Calu3 (cell line): ENCODE measurements around the gene MYO1E. TPM values are rescaled to one million over a fixed set of nuclear protein-coding genes. Genes with fewer than 3 reads are reported as not detected.
A peak's percentile ranks its signal among the peaks of the same experiment; 100 is the strongest.

Experiments
- BruUV-seq: library from RNA; stranded (reverse); fragments of 400-500 nt; replicated peaks from 2 replicates; lab custom pipeline; 2021; lab: Mats Ljungman, UMichigan
- CTCF ChIA-PET: fragments of 300-600 bp; sonication (Branson Sonifier 250); formaldehyde crosslinking; loops from one replicate; lab custom pipeline; 2022; ENCODE audit warnings: antibody characterized with exemption; lab: Charles Lee
- DNase-seq: peaks from one replicate; pipeline ENCODE4 v3.0.0; 2022
- H3K27ac Mint-ChIP-seq: one replicate; pipeline ENCODE4 v1.8.0; 2022; ENCODE audit warnings: mixed read lengths; ENCODE audit not compliant: unreplicated experiment
- H3K27me3 Mint-ChIP-seq: one replicate; pipeline ENCODE4 v1.8.0; 2022; ENCODE audit warnings: mixed read lengths; ENCODE audit not compliant: unreplicated experiment
- H3K36me3 Mint-ChIP-seq: one replicate; pipeline ENCODE4 v1.8.0; 2022; ENCODE audit warnings: mild to moderate bottlenecking, moderate library complexity, mixed read lengths; ENCODE audit not compliant: insufficient read depth, unreplicated experiment
- H3K4me1 Mint-ChIP-seq: one replicate; pipeline ENCODE4 v1.8.0; 2022; ENCODE audit warnings: mild to moderate bottlenecking, low read depth, mixed read lengths; ENCODE audit not compliant: unreplicated experiment
- H3K4me3 Mint-ChIP-seq: one replicate; pipeline ENCODE4 v1.8.0; 2022; ENCODE audit warnings: mild to moderate bottlenecking, low read depth, moderate library complexity, mixed read lengths; ENCODE audit not compliant: unreplicated experiment
- H3K9me3 Mint-ChIP-seq: one replicate; pipeline ENCODE4 v1.8.0; 2022; ENCODE audit warnings: low read depth, mixed read lengths; ENCODE audit not compliant: unreplicated experiment
- intact Hi-C: fragments of 100-400 bp; cut with micrococcal nuclease; formaldehyde crosslinking; loops from one replicate; pipeline ENCODE4 v1.10.0; 2022; ENCODE audit not compliant: unreplicated experiment
- total RNA-seq: library from RNA; stranded (reverse); gene quantifications from 2 replicates; pipeline ENCODE4 v1.2.3, GENCODE V29; 2022
- TF ChIP-seq, protein P1 (sequence below): fragments of 200-600 bp; IDR thresholded peaks from one replicate; pipeline ENCODE4 v1.8.0; 2022; ENCODE audit warnings: antibody characterized with exemption; ENCODE audit not compliant: unreplicated experiment

Gene MYO1E
- total RNA-seq, 1 experiment from 2014 or later = 617 TPM

DNA sequence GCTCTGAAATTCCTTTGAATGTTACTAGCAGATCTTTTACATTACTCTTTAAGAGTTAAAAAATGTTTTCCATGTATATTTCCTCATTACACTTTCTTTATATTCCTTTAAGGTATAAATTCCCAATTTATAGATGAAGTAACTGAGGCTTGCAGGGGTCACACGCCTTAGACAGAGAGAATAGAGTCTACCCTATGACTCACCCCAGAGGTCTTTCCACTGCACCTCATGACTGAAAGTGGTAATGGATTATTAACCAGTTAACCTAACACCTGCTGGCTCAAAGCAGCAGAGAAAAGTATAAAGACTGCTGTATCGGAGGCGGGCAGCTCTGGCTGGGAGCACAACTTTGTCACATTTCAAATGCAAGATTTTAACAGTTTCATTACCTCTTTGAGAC, 128.3 kb downstream of the MYO1E start:
- peak; percentile 56 for DNase-seq
- H3K9me3 Mint-ChIP-seq = no peaks in the 10 kb centered on the region
- peaks cover 78% of the 10 kb centered on the region for H3K4me1 Mint-ChIP-seq

GRCh38 chr15:59243622-59244021, 129.0 kb downstream of the MYO1E start:
- CTCF ChIA-PET = interaction anchor here (1.0 kb wide), 1 partner anchor 60 kb away, joined by 3 read pairs; no protein-coding TSS in a partner anchor
- intact Hi-C loops = no loop called here
- BruUV-seq = no TSS peak
- no peaks in the 10 kb centered on the region for H3K9me3 Mint-ChIP-seq
- peaks cover 81% of the 10 kb centered on the region for H3K36me3 Mint-ChIP-seq
- peaks cover 73% of the 10 kb centered on the region for H3K4me1 Mint-ChIP-seq
- H3K4me3 Mint-ChIP-seq = no peak overlapping the region
- TF ChIP-seq, protein P1, sequence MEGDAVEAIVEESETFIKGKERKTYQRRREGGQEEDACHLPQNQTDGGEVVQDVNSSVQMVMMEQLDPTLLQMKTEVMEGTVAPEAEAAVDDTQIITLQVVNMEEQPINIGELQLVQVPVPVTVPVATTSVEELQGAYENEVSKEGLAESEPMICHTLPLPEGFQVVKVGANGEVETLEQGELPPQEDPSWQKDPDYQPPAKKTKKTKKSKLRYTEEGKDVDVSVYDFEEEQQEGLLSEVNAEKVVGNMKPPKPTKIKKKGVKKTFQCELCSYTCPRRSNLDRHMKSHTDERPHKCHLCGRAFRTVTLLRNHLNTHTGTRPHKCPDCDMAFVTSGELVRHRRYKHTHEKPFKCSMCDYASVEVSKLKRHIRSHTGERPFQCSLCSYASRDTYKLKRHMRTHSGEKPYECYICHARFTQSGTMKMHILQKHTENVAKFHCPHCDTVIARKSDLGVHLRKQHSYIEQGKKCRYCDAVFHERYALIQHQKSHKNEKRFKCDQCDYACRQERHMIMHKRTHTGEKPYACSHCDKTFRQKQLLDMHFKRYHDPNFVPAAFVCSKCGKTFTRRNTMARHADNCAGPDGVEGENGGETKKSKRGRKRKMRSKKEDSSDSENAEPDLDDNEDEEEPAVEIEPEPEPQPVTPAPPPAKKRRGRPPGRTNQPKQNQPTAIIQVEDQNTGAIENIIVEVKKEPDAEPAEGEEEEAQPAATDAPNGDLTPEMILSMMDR = no peak
- DNase-seq = no peak
- peak overlapping the region; percentile 36 for H3K27ac Mint-ChIP-seq
- H3K27me3 Mint-ChIP-seq = no peaks in the 10 kb centered on the region

More for the DNA sequence above, 128.3 kb downstream of the MYO1E start:
- TF ChIP-seq, protein P1 = no peak
- intact Hi-C loops = no loop called here
- CTCF ChIA-PET = interaction anchor here (1.0 kb wide), 1 partner anchor 34 kb away, joined by 3 read pairs; no protein-coding TSS in a partner anchor
- peak overlapping the region; percentile 45 for H3K4me3 Mint-ChIP-seq
- BruUV-seq = no TSS peak
- no peaks in the 10 kb centered on the region for H3K27me3 Mint-ChIP-seq
- peaks cover 88% of the 10 kb centered on the region for H3K36me3 Mint-ChIP-seq
- peak overlapping the region; percentile 36 for H3K27ac Mint-ChIP-seq

DNA sequence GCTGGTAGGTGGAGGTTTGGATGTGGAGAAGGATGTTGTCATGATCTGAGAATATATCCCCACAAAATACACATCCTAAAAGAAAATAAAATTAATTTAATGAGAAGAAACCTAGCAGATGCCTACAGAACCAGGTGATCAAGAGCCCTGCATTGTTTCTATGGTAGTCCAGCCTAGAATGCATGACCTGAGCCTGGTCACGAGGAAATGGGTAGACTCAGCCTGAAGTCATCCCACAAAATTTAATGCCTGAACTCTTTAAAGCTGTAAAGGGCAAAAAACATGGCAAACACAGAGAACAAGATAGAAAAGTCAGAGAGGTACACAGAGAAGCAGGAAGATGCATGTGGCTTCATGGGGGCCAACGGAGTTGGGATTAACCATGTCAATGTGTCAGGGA, 130.0 kb downstream of the MYO1E start:
- H3K27me3 Mint-ChIP-seq = no peaks in the 10 kb centered on the region
- CTCF ChIA-PET = no interaction called here
- H3K9me3 Mint-ChIP-seq = no peaks in the 10 kb centered on the region
- DNase-seq = no peak
- peak overlapping the region; percentile 36 for H3K27ac Mint-ChIP-seq
- peaks cover 72% of the 10 kb centered on the region for H3K36me3 Mint-ChIP-seq
- H3K4me3 Mint-ChIP-seq = no peak overlapping the region
- no TSS peak for BruUV-seq
- TF ChIP-seq, protein P1 = no peak
- peaks cover 65% of the 10 kb centered on the region for H3K4me1 Mint-ChIP-seq
- intact Hi-C loops = no loop called here

DNA sequence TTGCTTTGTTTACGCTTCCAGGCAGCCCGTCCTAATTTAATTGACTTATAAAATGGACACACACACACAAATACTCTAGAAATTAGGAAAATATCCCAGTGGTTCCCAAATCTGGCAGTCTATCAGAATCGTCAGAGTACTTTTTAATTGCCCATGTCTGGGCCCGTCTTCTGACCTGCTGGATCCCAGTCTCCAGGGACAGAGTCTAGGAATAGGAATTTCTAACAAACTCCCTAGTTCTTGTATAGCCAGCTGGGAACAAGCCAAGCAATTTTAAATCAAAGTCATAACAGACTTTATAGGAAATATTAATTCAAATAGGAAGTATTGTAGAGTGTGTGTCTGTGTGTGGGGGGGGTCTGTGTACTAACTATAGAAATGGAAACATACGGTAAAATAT, 132.6 kb downstream of the MYO1E start:
- Mint-ChIP-seq H3K4me3 (no peak overlapping the region), H3K36me3 (peaks cover 65% of the 10 kb centered on the region), H3K27me3 (no peaks in the 10 kb centered on the region), H3K4me1 (peaks cover 52% of the 10 kb centered on the region), H3K9me3 (no peaks in the 10 kb centered on the region), H3K27ac (no peak overlapping the region)
- CTCF ChIA-PET = no interaction called here
- DNase-seq = no peak
- intact Hi-C loops = no loop called here
- BruUV-seq = no TSS peak
- TF ChIP-seq, protein P1 = no peak
